Subcutaneous adipose tissue (tissue), 4 donors: Measurements from ENCODE around the gene FOXC1. TPM values are rescaled to one million over a fixed set of nuclear protein-coding genes. Genes with fewer than 3 reads are reported as not detected.

Source experiments
- CTCF ChIP-seq: fragments of 450-650 bp; IDR thresholded peaks from one replicate; pipeline ENCODE4 v1.5.1; 2016; ENCODE audit warnings: low read depth, mild to moderate bottlenecking, control low read depth, antibody characterized with exemption, moderate library complexity
- total RNA-seq, 4 donors: library from RNA; depleted of rRNA; stranded (reverse); fragments of >200 nt; gene quantifications; one replicate each; pipeline ENCODE4 v1.1.0, GENCODE V29; 2016

FOXC1 gene
- total RNA-seq, 4 donors from 2014 or later, result 4.8 to 11.3 (median 8.6) TPM

- no peak for TF ChIP-seq CTCF
Measured at GRCh38 chr6:1644516-1645060, 34.9 kb downstream of the FOXC1 start.

GRCh38 chr6:1645466-1646185 lies 35.9 kb downstream of the FOXC1 start:
- no peak for TF ChIP-seq CTCF

GRCh38 chr6:1651362-1651761 lies 41.6 kb downstream of the FOXC1 start:
- TF ChIP-seq CTCF, result no peak

GRCh38 chr6:1652842-1653241 lies 43.1 kb downstream of the FOXC1 start:
- TF ChIP-seq CTCF, result no peak

- no peak for TF ChIP-seq CTCF
Measured at GRCh38 chr6:1654054-1654453, 44.3 kb downstream of the FOXC1 start.

GRCh38 chr6:1657116-1657770 lies 47.5 kb downstream of the FOXC1 start:
- TF ChIP-seq CTCF, result no peak

- TF ChIP-seq CTCF, result no peak
Measured at GRCh38 chr6:1657771-1658165, 48.1 kb downstream of the FOXC1 start.
